ENCODE measurements around the gene RMND5B. TPM values are rescaled to one million over a fixed set of nuclear protein-coding genes. Genes with fewer than 3 reads are reported as not detected.

Gene RMND5B
- total and polyA plus RNA-seq, 10 of the 15 experiments (the other 5 are each of a cell fraction or from before 2014, with no cell fraction given) = 1.6 to 50.7 (median 30.9) TPM

- no peak for FAIRE-seq
- Histone ChIP-seq H3K4me3 (no peak overlapping the region), H2AFZ (ENCODE audit: control insufficient read depth, low read depth, low read length) (no peak overlapping the region), H3K9me3 (replicated peaks; ENCODE audit: control insufficient read depth, insufficient read depth, low read length) (no peaks in the 10 kb centered on the region; the same call in 2 of the 3 replicates), H4K20me1 (ENCODE audit: control insufficient read depth, insufficient read depth) (no peaks in the 10 kb centered on the region), H3K4me1 (ENCODE audit: control insufficient read depth, insufficient read depth, low read length) (peaks cover 6% of the 10 kb centered on the region; the same call in 1 of the 2 replicates), H3K36me3 (ENCODE audit: control insufficient read depth in 2 of 2, insufficient read depth in 2 of 2, low read length in 1 of 2) (no peaks in the 10 kb centered on the region), H3K27ac (ENCODE audit: control insufficient read depth, insufficient read depth) (no peak overlapping the region), H3K27me3 (replicated peaks in 1 of 2; ENCODE audit: control insufficient read depth in 2 of 2, insufficient read depth in 2 of 2, low read length in 1 of 2) (no peaks in the 10 kb centered on the region; a peak in 1 of 4 replicates), H3K9ac (ENCODE audit: control insufficient read depth, insufficient read depth, low read length) (no peak overlapping the region), H3K79me2 (ENCODE audit: control insufficient read depth, insufficient read depth, low read length) (no peaks in the 10 kb centered on the region), H3K4me2 (ENCODE audit: control insufficient read depth, insufficient read depth) (no peak overlapping the region)
- in situ Hi-C loops (cut with MboI) (no loop called here), intact Hi-C loops (cut with micrococcal nuclease; ENCODE audit: unreplicated experiment) (no loop called here)
- POLR2A ChIA-PET = interaction anchor here (0.6 kb wide), 1 partner anchor 153 kb away, joined by 3 read pairs; no protein-coding TSS in a partner anchor
- no peak for ATAC-seq
- DNase-seq (ENCODE audit: low read depth, low spot score) = no peak
- RAD21 ChIA-PET (ENCODE audit: unreplicated experiment) = interaction anchor here (1.0 to 1.7 kb wide), 3 partner anchors 15 to 30 kb away, joined by 3 to 7 read pairs (median 5); no protein-coding TSS in a partner anchor
- SMC1A ChIA-PET (ENCODE audit: uncharacterized antibody, unreplicated experiment) = interaction anchor here (1.0 to 1.5 kb wide), 5 partner anchors 13 to 63 kb away, joined by 3 to 4 read pairs (median 4); partner anchors contain the start of gene NHP2
- TF ChIP-seq CTCF (IDR thresholded peaks at IDR 0.05 in 2 of 3, conservative IDR thresholded peaks at IDR 0.05 in 1 of 3; ENCODE audit: control insufficient read depth in 2 of 3, extremely low read depth in 1 of 3, insufficient read depth in 1 of 3, low read depth in 3 of 3, low read length in 3 of 3) = no peak
- TF ChIP-seq ATF3 (IDR thresholded peaks at IDR 0.05; ENCODE audit: borderline replicate concordance, extremely low read depth, low read depth, low read length) = no peak
- 0 out of 2 replicates have a peak, but pooled peaks have one; percentile 34 for TF ChIP-seq IRF4 (IDR thresholded peaks at IDR 0.05; ENCODE audit: low read depth, low read length)
- 0 out of 2 replicates have a peak, but pooled peaks have one; percentile 15 for TF ChIP-seq ATF2 (IDR thresholded peaks at IDR 0.05; ENCODE audit: low read length)
- TF ChIP-seq KLF5 (IDR thresholded peaks at IDR 0.05; ENCODE audit: partially characterized antibody) = no peak
- CTCF ChIA-PET = interaction anchor here (0.8 to 3.2 kb wide), 4 partner anchors 16 to 63 kb away, joined by 3 to 13 read pairs (median 3); partner anchors contain the start of gene NHP2
- no TSS peak for BruUV-seq (replicated peaks)
- 33% methylated on average over 6 of the region's 6 CpGs for WGBS (ENCODE audit: insufficient coverage, insufficient replicate concordance, low lambda C conversion rate, missing lambda C conversion rate)
Observed at GRCh38 chr5:178090856-178091255, 40.0 kb upstream of the RMND5B start.

Data from GM12878 (cell line).